Tibial nerve (tissue), 4 donors: ENCODE results near the gene HRNR. TPM values are rescaled to one million over a fixed set of nuclear protein-coding genes. Genes with fewer than 3 reads are reported as not detected.

Experiments used
- total RNA-seq, 4 donors: library from RNA; depleted of rRNA; stranded (reverse); fragments of >200 nt; gene quantifications; one replicate each; pipeline ENCODE4 v1.1.0, GENCODE V29; 2016

Gene HRNR
- total RNA-seq, 4 donors from 2014 or later = not detected

Other genes starting within 250 kb of the HRNR start
- gene S100A10, start 230.3 kb downstream of the HRNR start, total RNA-seq = 100 to 1,000 TPM; 108 to 230 (median 192) TPM
- 100 to 1,000 TPM in 3 of 4 donors, 10 to 100 TPM in 1; 85.0 to 267 (median 145) TPM for gene S100A11, start 187.2 kb downstream of the HRNR start, total RNA-seq
- not detected for gene TCHHL1, start 135.1 kb downstream of the HRNR start, total RNA-seq
- under 1 TPM in 3 of 4 donors, not detected in 1; under 0.01 to 0.60 (median 0.22) TPM for gene TCHH, start 108.7 kb downstream of the HRNR start, total RNA-seq
- not detected for gene RPTN, start 65.0 kb downstream of the HRNR start, total RNA-seq
- gene FLG, start 101.0 kb upstream of the HRNR start, total RNA-seq = not detected
- not detected for gene FLG2, start 135.8 kb upstream of the HRNR start, total RNA-seq
- not detected for gene CRNN, start 190.1 kb upstream of the HRNR start, total RNA-seq